Stimulated activated CD8-positive, alpha-beta memory T cell treated with anti-CD3 and anti-CD28 coated beads, Interleukin-12 subunit alpha, Interleukin-12 subunit beta, amount 100 ng/mL, for 24 hours (primary cell): ENCODE results near the gene AQP10.
"Not testable (repeated sequence)": the region's sequence is repeated elsewhere in the genome, so short reads cannot be mapped to it uniquely, and the experiment has no call there.

Experiments
- DNase-seq: peaks from one replicate; pipeline ENCODE4 v3.0.0-alpha.2; 2020; ENCODE audit errors: extremely low read depth

Gene AQP10

DNA sequence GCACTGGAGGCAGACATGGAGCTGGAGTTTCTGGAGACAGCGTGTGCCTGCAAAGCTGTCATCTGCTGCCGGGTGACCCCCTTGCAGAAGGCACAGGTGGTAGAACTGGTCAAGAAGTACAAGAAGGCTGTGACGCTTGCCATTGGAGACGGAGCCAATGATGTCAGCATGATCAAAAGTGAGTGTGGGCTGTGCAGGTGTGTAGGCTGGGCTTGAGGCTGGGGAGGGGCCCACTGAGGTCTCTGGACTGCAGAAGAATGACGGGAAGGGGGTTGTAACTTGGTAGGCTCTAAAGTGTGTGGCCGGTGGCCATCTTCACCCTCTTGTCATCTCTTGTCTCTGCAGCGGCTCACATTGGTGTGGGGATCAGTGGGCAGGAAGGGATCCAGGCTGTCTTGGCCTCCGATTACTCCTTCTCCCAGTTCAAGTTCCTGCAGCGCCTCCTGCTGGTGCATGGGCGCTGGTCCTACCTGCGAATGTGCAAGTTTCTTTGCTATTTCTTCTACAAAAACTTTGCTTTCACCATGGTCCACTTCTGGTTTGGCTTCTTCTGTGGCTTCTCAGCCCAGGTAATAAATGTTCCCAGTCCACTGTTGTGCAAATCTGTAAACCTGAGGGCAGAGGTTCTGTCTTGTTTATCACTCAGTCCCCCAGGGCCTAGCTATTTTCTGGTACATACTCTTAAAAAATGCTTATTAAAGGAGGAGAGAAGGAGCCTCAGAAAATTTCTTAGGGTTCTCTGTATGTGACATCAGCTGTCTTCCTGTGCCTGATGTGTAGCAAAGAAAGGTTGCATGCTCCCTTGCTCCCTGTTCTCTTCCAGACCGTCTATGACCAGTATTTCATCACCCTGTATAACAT is 24.3 kb downstream of the AQP10 start:
- no peak for DNase-seq

- no peak for DNase-seq
These were observed 25.5 kb downstream of the AQP10 start for GRCh38 chr1:154346276-154346917.

DNA sequence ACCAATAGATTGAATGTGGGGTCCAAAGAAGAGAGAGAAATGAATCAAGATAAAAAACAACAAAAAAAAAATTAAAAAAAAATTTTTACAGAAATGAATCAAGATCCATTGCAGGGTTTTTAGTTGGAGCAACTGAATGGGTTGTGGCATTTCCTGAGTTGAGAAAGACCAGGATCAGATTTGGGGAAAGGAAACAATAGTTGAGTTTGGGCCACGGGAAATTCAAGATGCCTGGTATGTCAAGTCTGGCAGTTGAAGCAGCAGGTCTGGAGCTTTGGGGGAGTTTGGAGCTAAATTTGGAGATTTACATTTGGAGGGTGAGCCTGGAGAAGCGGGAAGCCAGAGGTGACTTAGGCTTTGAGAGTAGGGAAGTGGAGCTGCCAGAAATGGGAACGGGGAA is 27.1 kb downstream of the AQP10 start:
- no peak for DNase-seq

DNA sequence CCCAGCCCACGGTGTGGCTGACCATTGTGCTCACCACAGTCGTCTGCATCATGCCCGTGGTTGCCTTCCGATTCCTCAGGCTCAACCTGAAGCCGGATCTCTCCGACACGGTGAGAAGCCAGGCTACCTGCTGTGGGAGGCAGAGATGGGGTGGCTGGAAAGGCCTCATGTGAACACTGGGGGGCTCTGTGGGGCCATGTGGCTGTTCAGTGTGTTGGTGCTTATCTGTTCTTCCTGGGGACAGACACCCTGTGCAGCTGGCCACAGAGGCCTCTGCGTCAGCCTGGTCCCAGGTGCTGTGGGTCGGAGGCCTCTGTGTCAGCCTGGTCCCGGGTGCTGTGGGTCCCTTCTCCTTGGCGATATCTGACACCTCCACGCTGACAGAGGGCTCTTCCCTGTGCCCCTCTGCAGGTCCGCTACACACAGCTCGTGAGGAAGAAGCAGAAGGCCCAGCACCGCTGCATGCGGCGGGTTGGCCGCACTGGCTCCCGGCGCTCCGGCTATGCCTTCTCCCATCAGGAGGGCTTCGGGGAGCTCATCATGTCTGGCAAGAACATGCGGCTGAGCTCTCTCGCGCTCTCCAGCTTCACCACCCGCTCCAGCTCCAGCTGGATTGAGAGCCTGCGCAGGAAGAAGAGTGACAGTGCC is 27.7 kb downstream of the AQP10 start:
- DNase-seq: no peak

DNA sequence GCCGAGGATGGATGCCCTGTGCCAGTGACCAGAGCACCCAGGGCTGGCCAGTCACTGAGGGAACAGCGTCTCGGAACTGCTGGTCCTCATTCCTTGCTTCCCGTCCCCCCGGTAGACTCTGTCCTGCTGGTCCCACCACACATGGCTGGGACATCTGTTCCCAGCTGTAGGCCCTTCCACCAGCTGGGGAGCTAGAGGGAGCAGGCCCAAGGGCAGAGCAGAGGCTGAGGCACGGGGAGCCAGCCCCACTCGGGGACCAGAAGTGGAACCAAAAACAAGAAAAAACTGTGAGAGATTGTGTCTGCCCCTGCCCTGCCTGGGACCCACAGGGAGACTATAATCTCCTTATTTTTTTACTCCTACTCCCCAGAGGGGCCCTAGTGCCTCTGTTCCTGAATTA is 28.2 kb downstream of the AQP10 start:
- no peak for DNase-seq

DNA sequence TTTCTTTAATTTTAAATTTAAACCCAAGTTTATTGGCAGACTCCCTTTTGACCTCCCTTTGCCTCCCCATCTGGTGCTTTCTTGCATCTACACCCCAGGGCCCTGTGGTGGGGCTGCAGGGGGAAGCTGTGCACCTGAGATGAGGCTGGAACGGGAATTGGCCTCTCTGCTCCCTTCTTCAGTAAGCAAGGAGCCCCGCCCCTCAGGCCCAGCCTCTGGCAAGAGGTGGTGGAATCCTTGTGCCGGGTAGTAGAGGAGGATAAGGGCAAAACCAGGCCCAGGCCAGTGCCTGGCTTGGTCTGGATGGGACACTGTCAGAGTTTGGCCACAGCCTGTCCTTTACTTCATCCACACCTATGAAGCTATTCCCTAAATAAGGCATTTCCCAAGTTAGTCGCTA is 29.5 kb downstream of the AQP10 start:
- DNase-seq: no peak

DNA sequence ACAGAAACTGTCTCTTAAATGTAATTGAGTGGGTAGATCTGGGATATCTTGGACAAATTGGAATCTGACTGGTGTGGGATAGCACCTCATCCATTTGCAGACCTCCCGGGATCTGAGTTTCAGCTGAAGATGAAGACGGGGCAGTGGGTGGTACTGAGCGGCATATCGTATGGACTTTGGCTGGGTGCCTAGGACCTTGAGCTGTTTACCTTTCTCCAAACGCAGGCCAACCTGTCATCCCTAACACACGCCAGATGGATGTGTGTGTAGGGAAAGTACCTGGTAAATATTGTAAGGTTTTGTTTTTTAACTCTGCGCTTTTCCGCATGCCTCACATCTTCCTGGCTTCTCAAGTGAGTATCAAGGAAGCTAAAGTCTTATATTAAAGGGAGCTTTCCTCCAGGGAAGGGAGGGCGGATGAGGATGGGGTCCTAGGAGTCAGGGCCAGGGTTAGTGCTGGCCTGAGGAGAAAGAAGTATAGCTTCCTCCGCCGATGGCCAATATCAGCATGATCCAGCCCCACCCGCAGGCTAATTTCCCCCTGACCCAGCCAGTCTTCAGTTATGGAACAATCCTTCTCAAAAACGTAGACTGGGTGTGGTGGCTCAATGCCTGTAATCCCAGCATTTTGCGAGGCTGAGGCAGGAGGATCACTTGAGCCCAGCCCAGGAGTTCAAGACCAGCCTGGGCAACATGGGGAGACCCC is 30.6 kb downstream of the AQP10 start:
- DNase-seq: no peak

DNA sequence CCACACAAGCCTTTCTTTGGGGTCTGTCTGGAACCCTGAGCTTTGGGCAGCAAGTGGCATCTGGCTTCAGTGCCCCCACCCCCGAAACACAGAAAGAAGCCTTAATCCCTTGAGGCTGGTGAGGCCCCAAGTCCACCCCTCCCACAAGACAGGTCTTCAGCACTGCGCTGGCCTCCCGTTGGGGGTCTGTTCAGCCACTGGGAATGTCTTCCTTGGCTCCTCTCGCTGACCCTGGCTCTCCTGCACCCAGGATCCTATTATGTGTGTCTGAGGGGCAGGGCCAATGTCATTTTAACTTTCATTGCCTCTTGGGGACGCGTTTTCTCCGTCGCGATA is 31.3 kb downstream of the AQP10 start:
- no peak for DNase-seq

- no peak for DNase-seq
These were observed 31.9 kb downstream of the AQP10 start for GRCh38 chr1:154352581-154353459.

DNA sequence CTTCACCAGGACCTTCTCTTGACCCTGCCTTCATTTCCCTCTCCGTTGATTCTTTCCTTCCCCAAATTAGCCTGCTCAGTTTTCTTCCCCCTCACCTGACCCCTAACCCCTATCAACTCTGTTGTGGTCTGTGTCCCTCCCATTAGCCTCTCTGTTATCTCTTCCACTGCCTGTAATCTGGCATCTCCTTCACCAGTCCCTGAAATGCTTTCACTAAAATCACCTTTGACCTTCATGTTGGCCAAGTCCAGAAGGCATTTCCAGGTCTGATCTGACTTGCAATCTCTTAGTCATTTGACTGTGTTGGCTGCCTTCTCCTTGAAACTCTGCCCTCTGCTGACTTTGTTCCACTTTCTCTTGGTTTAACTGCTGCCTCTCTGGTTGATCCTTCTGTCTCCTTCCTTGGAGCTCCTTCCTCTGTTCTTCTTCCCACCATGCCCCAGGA is 32.6 kb downstream of the AQP10 start:
- DNase-seq: no peak

DNA sequence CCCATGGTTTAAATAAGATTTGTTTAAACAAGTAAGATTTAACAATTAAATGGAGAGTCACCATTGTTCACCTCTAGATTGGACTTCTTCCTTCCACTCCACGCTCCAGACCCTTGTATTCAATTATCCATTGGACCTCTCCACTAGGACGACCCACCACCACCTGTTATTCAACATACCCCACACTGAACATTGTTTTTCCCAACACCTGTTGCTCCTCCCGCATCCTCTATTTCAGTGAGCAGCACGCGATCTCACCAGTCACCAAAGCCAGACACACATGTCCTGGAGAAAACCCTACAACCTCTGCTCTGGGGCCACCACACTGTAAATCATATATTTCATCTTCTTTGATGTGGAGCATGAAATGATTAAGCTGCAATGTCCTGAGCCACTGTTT is 33.1 kb downstream of the AQP10 start:
- no peak for DNase-seq

GRCh38 chr1:154358519-154358918 is 37.6 kb downstream of the AQP10 start:
- DNase-seq: no peak

DNA sequence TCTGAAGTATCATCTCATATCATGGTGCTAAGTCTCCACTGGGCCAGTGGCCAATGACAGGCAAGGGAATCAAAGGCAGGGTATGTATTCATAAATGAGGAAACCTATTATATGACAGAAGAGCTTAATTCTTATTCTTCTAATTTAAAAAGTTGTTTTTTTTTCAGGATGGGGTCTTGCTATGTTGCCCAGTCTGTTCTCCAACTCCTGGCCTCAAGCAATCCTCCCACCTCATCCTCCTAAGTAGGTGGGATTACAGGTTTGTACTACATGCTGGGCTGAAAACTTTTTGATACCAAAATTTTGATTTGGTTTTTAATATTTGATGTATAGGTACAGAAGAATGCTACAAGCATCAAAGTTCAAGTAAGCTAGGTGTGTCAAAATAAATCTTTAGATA is 39.4 kb downstream of the AQP10 start:
- no peak for DNase-seq

DNA sequence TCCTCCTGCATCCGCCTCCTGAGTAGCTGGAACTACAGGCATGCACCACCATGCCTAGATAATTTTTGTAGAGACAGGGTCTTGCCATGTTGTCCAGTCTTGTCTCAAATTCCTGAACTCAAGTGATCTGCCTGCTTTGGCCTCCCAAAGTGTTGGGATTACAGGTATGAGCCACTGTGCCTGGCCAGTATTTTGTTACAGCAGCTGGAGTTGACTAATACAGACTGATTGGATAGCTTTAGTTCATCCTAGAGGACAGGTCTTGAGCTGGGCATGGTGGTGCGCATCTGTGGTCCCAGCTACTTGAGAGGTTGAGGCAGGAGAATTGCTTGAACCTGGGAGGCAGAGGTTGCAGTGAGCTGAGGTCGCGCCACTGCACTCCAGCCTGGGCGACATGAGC is 40.0 kb downstream of the AQP10 start:
- DNase-seq: not testable (repeated sequence)

GRCh38 chr1:154361357-154361756 is 40.5 kb downstream of the AQP10 start:
- DNase-seq: no peak

- DNase-seq: no peak
These were observed 50.5 kb downstream of the AQP10 start for GRCh38 chr1:154371436-154371835.

- DNase-seq: not testable (repeated sequence)
These were observed 53.0 kb downstream of the AQP10 start for GRCh38 chr1:154373777-154374357.
